Measurements from ENCODE around the gene CD207.
A peak's percentile ranks its signal among the peaks of the same experiment; 100 is the strongest.

CD207 gene

GRCh38 chr2:70868970-70869369 lies 33.4 kb upstream of the CD207 start:
- no peak overlapping the region for H3K4me2 ChIP-seq (ENCODE audit: low read length)
- TF ChIP-seq CTCF (IDR thresholded peaks at IDR 0.05) = no peak
- no peak overlapping the region for H2AFZ ChIP-seq
- no peaks in the 10 kb centered on the region for H3K36me3 ChIP-seq (ENCODE audit: control insufficient read depth, insufficient read depth, low read length)
- no peak overlapping the region for H3K9ac ChIP-seq
- H3K27me3 ChIP-seq (ENCODE audit: control insufficient read depth, insufficient read depth, low read length) = no peaks in the 10 kb centered on the region
- H3K79me2 ChIP-seq = no peaks in the 10 kb centered on the region
- H3K27ac ChIP-seq = no peak overlapping the region
- H3K4me3 ChIP-seq (ENCODE audit: low read depth, low read length) = no peak overlapping the region
- no peaks in the 10 kb centered on the region for H3K9me3 ChIP-seq (ENCODE audit: control insufficient read depth, low read length)
- H3K4me1 ChIP-seq = no peaks in the 10 kb centered on the region

GRCh38 chr2:70861777-70862625 lies 26.4 kb upstream of the CD207 start:
- Histone ChIP-seq H2AFZ (no peak overlapping the region), H3K36me3 (ENCODE audit: control insufficient read depth, insufficient read depth, low read length) (no peaks in the 10 kb centered on the region), H3K4me3 (ENCODE audit: low read depth, low read length) (no peak overlapping the region), H3K4me1 (no peaks in the 10 kb centered on the region), H3K27ac (no peak overlapping the region), H3K9me3 (ENCODE audit: control insufficient read depth, low read length) (no peaks in the 10 kb centered on the region), H3K4me2 (ENCODE audit: low read length) (no peak overlapping the region), H3K9ac (no peak overlapping the region), H3K27me3 (ENCODE audit: control insufficient read depth, insufficient read depth, low read length) (no peaks in the 10 kb centered on the region), H3K79me2 (no peaks in the 10 kb centered on the region)
- TF ChIP-seq CTCF (IDR thresholded peaks at IDR 0.05) = peak; percentile 96

- H3K4me2 ChIP-seq (ENCODE audit: low read length) = no peak overlapping the region
- H3K9me3 ChIP-seq (ENCODE audit: control insufficient read depth, low read length) = no peaks in the 10 kb centered on the region
- no peak overlapping the region for H3K4me3 ChIP-seq (ENCODE audit: low read depth, low read length)
- no peaks in the 10 kb centered on the region for H3K36me3 ChIP-seq (ENCODE audit: control insufficient read depth, insufficient read depth, low read length)
- H3K4me1 ChIP-seq = no peaks in the 10 kb centered on the region
- H3K9ac ChIP-seq = no peak overlapping the region
- no peaks in the 10 kb centered on the region for H3K27me3 ChIP-seq (ENCODE audit: control insufficient read depth, insufficient read depth, low read length)
- H2AFZ ChIP-seq = no peak overlapping the region
- no peak for TF ChIP-seq CTCF (IDR thresholded peaks at IDR 0.05)
- no peaks in the 10 kb centered on the region for H3K79me2 ChIP-seq
- no peak overlapping the region for H3K27ac ChIP-seq
These were observed 20.1 kb upstream of the CD207 start for GRCh38 chr2:70855667-70856066.

- Histone ChIP-seq H3K9me3 (ENCODE audit: control insufficient read depth, low read length) (no peaks in the 10 kb centered on the region), H3K4me3 (ENCODE audit: low read depth, low read length) (no peak overlapping the region), H3K4me2 (ENCODE audit: low read length) (no peak overlapping the region), H3K9ac (no peak overlapping the region), H3K27me3 (ENCODE audit: control insufficient read depth, insufficient read depth, low read length) (no peaks in the 10 kb centered on the region), H2AFZ (no peak overlapping the region), H3K27ac (no peak overlapping the region), H3K79me2 (no peaks in the 10 kb centered on the region), H3K36me3 (ENCODE audit: control insufficient read depth, insufficient read depth, low read length) (no peaks in the 10 kb centered on the region), H3K4me1 (no peaks in the 10 kb centered on the region)
- TF ChIP-seq CTCF (IDR thresholded peaks at IDR 0.05) = no peak
These were observed 18.8 kb upstream of the CD207 start for GRCh38 chr2:70854411-70854810.

- H2AFZ ChIP-seq = no peak overlapping the region
- no peak overlapping the region for H3K4me2 ChIP-seq (ENCODE audit: low read length)
- no peak for TF ChIP-seq CTCF (IDR thresholded peaks at IDR 0.05)
- no peaks in the 10 kb centered on the region for H3K4me1 ChIP-seq
- no peaks in the 10 kb centered on the region for H3K27me3 ChIP-seq (ENCODE audit: control insufficient read depth, insufficient read depth, low read length)
- no peak overlapping the region for H3K4me3 ChIP-seq (ENCODE audit: low read depth, low read length)
- no peaks in the 10 kb centered on the region for H3K79me2 ChIP-seq
- H3K9me3 ChIP-seq (ENCODE audit: control insufficient read depth, low read length) = no peaks in the 10 kb centered on the region
- no peaks in the 10 kb centered on the region for H3K36me3 ChIP-seq (ENCODE audit: control insufficient read depth, insufficient read depth, low read length)
- no peak overlapping the region for H3K27ac ChIP-seq
- no peak overlapping the region for H3K9ac ChIP-seq
These were observed 17.2 kb upstream of the CD207 start for GRCh38 chr2:70852824-70853223.
